Glutamatergic neuron (in vitro differentiated cells): Measurements from ENCODE around the gene MTX2. TPM values are rescaled to one million over a fixed set of nuclear protein-coding genes. Genes with fewer than 3 reads are reported as not detected.
A peak's percentile ranks its signal among the peaks of the same experiment; 100 is the strongest.

Experiments used
- DNase-seq: peaks from one replicate; pipeline ENCODE4 v3.0.0; 2022
- H3K27ac Mint-ChIP-seq: one replicate; pipeline ENCODE4 v1.8.0; 2020; ENCODE audit warnings: mild to moderate bottlenecking, mixed read lengths, inconsistent platforms; ENCODE audit not compliant: unreplicated experiment
- H3K27me3 Mint-ChIP-seq: one replicate; pipeline ENCODE4 v1.8.0; 2020; ENCODE audit warnings: mild to moderate bottlenecking, moderate library complexity, mixed read lengths, inconsistent platforms; ENCODE audit not compliant: unreplicated experiment
- H3K36me3 Mint-ChIP-seq: one replicate; pipeline ENCODE4 v1.8.0; 2020; ENCODE audit warnings: mild to moderate bottlenecking, mixed read lengths, inconsistent platforms; ENCODE audit not compliant: unreplicated experiment
- H3K4me1 Mint-ChIP-seq: one replicate; pipeline ENCODE4 v1.8.0; 2020; ENCODE audit warnings: mild to moderate bottlenecking, low read depth, mixed read lengths, inconsistent platforms; ENCODE audit not compliant: unreplicated experiment
- H3K4me3 Mint-ChIP-seq: one replicate; pipeline ENCODE4 v1.8.0; 2020; ENCODE audit warnings: mild to moderate bottlenecking, mixed read lengths, inconsistent platforms; ENCODE audit not compliant: unreplicated experiment
- H3K9me3 Mint-ChIP-seq: one replicate; pipeline ENCODE4 v1.8.0; 2020; ENCODE audit warnings: mild to moderate bottlenecking, moderate library complexity, mixed read lengths, inconsistent platforms; ENCODE audit not compliant: unreplicated experiment
- CTCF ChIP-seq: fragments of 200-600 bp; sonication (generic); IDR thresholded peaks from one replicate; pipeline ENCODE4 v1.5.0; 2021; ENCODE audit not compliant: partially characterized antibody, unreplicated experiment
- total RNA-seq: library from RNA; stranded (reverse); fragmentation: NEBNext Ultra II Directional; extraction: Animal tissue kit (Norgen Biotek cat#: 25700); gene quantifications from one replicate; pipeline ENCODE4 v1.2.1, GENCODE V29; 2021; ENCODE audit not compliant: unreplicated experiment

Gene MTX2
- total RNA-seq, 1 donor from 2014 or later, result 35.7 TPM

GRCh38 chr2:176317623-176318065 lies 48.4 kb downstream of the MTX2 start:
- H3K4me3 Mint-ChIP-seq, result no peak overlapping the region
- no peak for TF ChIP-seq CTCF
- H3K36me3 Mint-ChIP-seq, result no peaks in the 10 kb centered on the region
- H3K27ac Mint-ChIP-seq, result no peak overlapping the region
- no peaks in the 10 kb centered on the region for H3K9me3 Mint-ChIP-seq
- peaks cover 13% of the 10 kb centered on the region for H3K4me1 Mint-ChIP-seq
- DNase-seq, result no peak
- H3K27me3 Mint-ChIP-seq, result no peaks in the 10 kb centered on the region

- Mint-ChIP-seq H3K27me3 (no peaks in the 10 kb centered on the region), H3K9me3 (no peaks in the 10 kb centered on the region), H3K4me1 (peaks cover 18% of the 10 kb centered on the region), H3K36me3 (no peaks in the 10 kb centered on the region), H3K4me3 (no peak overlapping the region), H3K27ac (no peak overlapping the region)
- no peak for DNase-seq
- no peak for TF ChIP-seq CTCF
Measured at GRCh38 chr2:176321916-176322315, 52.7 kb downstream of the MTX2 start.

GRCh38 chr2:176324862-176325261 lies 55.6 kb downstream of the MTX2 start:
- peaks cover 12% of the 10 kb centered on the region for H3K4me1 Mint-ChIP-seq
- no peak overlapping the region for H3K4me3 Mint-ChIP-seq
- no peaks in the 10 kb centered on the region for H3K9me3 Mint-ChIP-seq
- no peak for TF ChIP-seq CTCF
- H3K36me3 Mint-ChIP-seq, result no peaks in the 10 kb centered on the region
- H3K27ac Mint-ChIP-seq, result no peak overlapping the region
- H3K27me3 Mint-ChIP-seq, result no peaks in the 10 kb centered on the region
- no peak for DNase-seq

GRCh38 chr2:176325732-176326131 lies 56.5 kb downstream of the MTX2 start:
- no peaks in the 10 kb centered on the region for H3K9me3 Mint-ChIP-seq
- no peak for TF ChIP-seq CTCF

GRCh38 chr2:176328149-176328548 lies 58.9 kb downstream of the MTX2 start:
- DNase-seq, result no peak
- Mint-ChIP-seq H3K27ac (no peak overlapping the region), H3K4me1 (peaks cover 6% of the 10 kb centered on the region), H3K27me3 (no peaks in the 10 kb centered on the region), H3K4me3 (no peak overlapping the region), H3K36me3 (no peaks in the 10 kb centered on the region), H3K9me3 (no peaks in the 10 kb centered on the region)
- no peak for TF ChIP-seq CTCF

More at GRCh38 chr2:176325732-176326131, 56.5 kb downstream of the MTX2 start:
- peaks cover 12% of the 10 kb centered on the region for H3K4me1 Mint-ChIP-seq
- H3K27ac Mint-ChIP-seq, result no peak overlapping the region
- no peak overlapping the region for H3K4me3 Mint-ChIP-seq
- no peaks in the 10 kb centered on the region for H3K27me3 Mint-ChIP-seq
- peak; percentile 19 for DNase-seq
- no peaks in the 10 kb centered on the region for H3K36me3 Mint-ChIP-seq
